IMR-90 (cell line): ENCODE measurements around the gene FRMD5. TPM values are rescaled to one million over a fixed set of nuclear protein-coding genes. Genes with fewer than 3 reads are reported as not detected.
A peak's percentile ranks its signal among the peaks of the same experiment; 100 is the strongest.

Source experiments
- ATAC-seq: fragments of 200-7000 bp; cut with Tn5 transposase; 2 replicates; pipeline ENCODE4 v1.9.1; 2020; ENCODE audit warnings: low read depth, mild to moderate bottlenecking, moderate library complexity
- BruUV-seq: library from RNA; stranded (reverse); fragments of 400-500 nt; replicated peaks from 2 replicates; lab custom pipeline; 2021; lab: Mats Ljungman, UMichigan
- CTCF ChIA-PET: fragments of 300-600 bp; formaldehyde crosslinking; extraction: SDS; loops from one replicate; lab custom pipeline; 2021; ENCODE audit warnings: antibody characterized with exemption; lab: Yijun Ruan, JAX
- POLR2A ChIA-PET: fragments of 300-600 bp; sonication (Branson Sonifier 250); formaldehyde crosslinking; loops from one replicate; lab custom pipeline; 2022; ENCODE audit warnings: antibody characterized with exemption; ENCODE audit not compliant: unreplicated experiment; lab: Charles Lee
- DNase-seq: peaks from one replicate; pipeline ENCODE4 v3.0.0; 2013
- H2AFZ ChIP-seq: replicated peaks from 2 replicates; pipeline ENCODE3; 2013; ENCODE audit warnings: low read length, mild to moderate bottlenecking; ENCODE audit not compliant: poor library complexity
- H2AK5ac ChIP-seq: 2 replicates; pipeline ENCODE4 v1.6.1; 2013; ENCODE audit warnings: low read depth, low read length, inconsistent platforms
- H2AK9ac ChIP-seq: replicated peaks from 2 replicates; pipeline ENCODE3; 2013; ENCODE audit warnings: mild to moderate bottlenecking, low read depth, low read length, moderate library complexity; ENCODE audit not compliant: poor library complexity
- H2BK120ac ChIP-seq: 2 replicates; pipeline ENCODE4 v1.6.1; 2013; ENCODE audit warnings: low read depth, low read length, inconsistent platforms
- H2BK15ac ChIP-seq: 3 replicates; pipeline ENCODE4 v1.6.1; 2013; ENCODE audit warnings: low read depth, low read length, inconsistent platforms
- H2BK20ac ChIP-seq: 2 replicates; pipeline ENCODE4 v1.6.1; 2013; ENCODE audit warnings: low read depth, mild to moderate bottlenecking, inconsistent platforms, low read length, moderate library complexity
- H2BK5ac ChIP-seq: 2 replicates; pipeline ENCODE4 v1.6.1; 2013; ENCODE audit warnings: mild to moderate bottlenecking, low read depth, low read length, inconsistent platforms; ENCODE audit not compliant: poor library complexity, severe bottlenecking
- H3K14ac ChIP-seq: replicated peaks from 2 replicates; pipeline ENCODE4 v1.6.1; 2013; ENCODE audit warnings: low read depth, low read length, inconsistent platforms
- H3K18ac ChIP-seq: 2 replicates; pipeline ENCODE4 v1.6.1; 2013; ENCODE audit warnings: low read depth, low read length, control low read depth
- H3K23ac ChIP-seq: 2 replicates; pipeline ENCODE4 v1.6.1; 2013; ENCODE audit warnings: low read depth, low read length, inconsistent platforms
- H3K27ac ChIP-seq: 2 replicates; pipeline ENCODE4 v1.5.1; 2013; ENCODE audit warnings: mild to moderate bottlenecking, control low read depth, low read length; ENCODE audit not compliant: insufficient read depth
- H3K27me3 ChIP-seq: 2 replicates; pipeline ENCODE4 v1.6.1; 2013; ENCODE audit warnings: low read length; ENCODE audit not compliant: control insufficient read depth, insufficient read depth
- H3K36me3 ChIP-seq: 2 replicates; pipeline ENCODE4 v1.6.1; 2013; ENCODE audit warnings: low read length, mixed read lengths; ENCODE audit not compliant: control insufficient read depth, insufficient read depth
- H3K4ac ChIP-seq: 2 replicates; pipeline ENCODE4 v1.6.1; 2013; ENCODE audit warnings: low read depth, low read length, inconsistent platforms
- H3K4me1 ChIP-seq: 2 replicates; pipeline ENCODE4 v1.6.1; 2013; ENCODE audit warnings: low read length, mixed read lengths; ENCODE audit not compliant: control insufficient read depth, insufficient read depth
- H3K4me2 ChIP-seq: 2 replicates; pipeline ENCODE4 v1.6.1; 2013; ENCODE audit warnings: low read depth, mild to moderate bottlenecking, control low read depth, low read length, moderate library complexity
- H3K4me3 ChIP-seq: 2 replicates; pipeline ENCODE4 v1.5.1; 2013; ENCODE audit warnings: low read depth, mild to moderate bottlenecking, control low read depth, low read length, moderate library complexity; ENCODE audit not compliant: insufficient read depth
- H3K56ac ChIP-seq: 2 replicates; pipeline ENCODE4 v1.6.1; 2013; ENCODE audit warnings: low read length, inconsistent platforms; ENCODE audit not compliant: insufficient read depth; ENCODE audit errors: extremely low read depth
- H3K79me1 ChIP-seq, 2 experiments: 2 replicates each; pipeline ENCODE4 v1.6.1; 2013; ENCODE audit warnings: low read length in 2 of 2, inconsistent platforms in 1 of 2, low read depth in 1 of 2
- H3K9ac ChIP-seq: 2 replicates; pipeline ENCODE4 v1.6.1; 2013; ENCODE audit warnings: low read depth, low read length, control low read depth
- H3K9me1 ChIP-seq: 2 replicates; pipeline ENCODE4 v1.6.1; 2013; ENCODE audit warnings: low read length, inconsistent platforms; ENCODE audit not compliant: insufficient read depth
- H3K9me3 ChIP-seq: 2 replicates; pipeline ENCODE4 v1.6.1; 2013; ENCODE audit warnings: low read length; ENCODE audit not compliant: control insufficient read depth, insufficient read depth
- H4K20me1 ChIP-seq: 2 replicates; pipeline ENCODE4 v1.6.1; 2013; ENCODE audit warnings: low read length, inconsistent platforms; ENCODE audit not compliant: insufficient read depth
- H4K5ac ChIP-seq: 2 replicates; pipeline ENCODE4 v1.6.1; 2013; ENCODE audit warnings: mild to moderate bottlenecking, low read depth, low read length, control low read depth
- H4K8ac ChIP-seq, 2 experiments: 2 replicates each; pipeline ENCODE4 v1.6.1; 2013; ENCODE audit warnings: low read depth in 2 of 2, low read length in 2 of 2, control low read depth in 1 of 2, inconsistent platforms in 1 of 2
- H4K91ac ChIP-seq: 2 replicates; pipeline ENCODE4 v1.6.1; 2013; ENCODE audit warnings: low read depth, low read length, inconsistent platforms; ENCODE audit not compliant: insufficient read depth
- FOS ChIP-seq: fragments of 150-350 bp; IDR thresholded peaks from 2 replicates; pipeline ENCODE4 v1.6.1; 2016; ENCODE audit warnings: low read depth, low read length
- RCOR1 ChIP-seq: IDR thresholded peaks from 2 replicates; pipeline ENCODE4 v1.6.1; 2012; ENCODE audit warnings: mild to moderate bottlenecking, low read length, improper control_type of control experiment; ENCODE audit not compliant: insufficient replicate concordance
- RFX5 ChIP-seq: IDR thresholded peaks from 2 replicates; pipeline ENCODE4 v1.8.0; 2012; ENCODE audit warnings: low read depth, mild to moderate bottlenecking, low read length, moderate library complexity
- WGBS, 2 experiments: methylation state at CpG; one replicate each; pipeline versions ENCODE4 v1.1.5 to v1.1.7; 2013; ENCODE audit warnings: missing lambda C conversion rate in 2 of 2; ENCODE audit not compliant: insufficient read length in 1 of 2; ENCODE audit errors: extremely low coverage in 2 of 2; 5-methylcytosine and 5-hydroxymethylcytosine counted together
- dilution Hi-C: fragments of 300-500 bp; cut with HindIII; formaldehyde crosslinking; loops from one replicate; pipeline ENCODE4 v1.14.3; 2018; ENCODE audit warnings: low sequenced_read_pairs; ENCODE audit not compliant: unreplicated experiment
- in situ Hi-C: fragments of 300-500 bp; cut with MboI; formaldehyde crosslinking; loops from 3 replicates; pipeline ENCODE4 v1.14.3; 2019; ENCODE audit warnings: low sequenced_read_pairs, inconsistent platforms, mixed read lengths
- intact Hi-C: fragments of 100-400 bp; cut with micrococcal nuclease; formaldehyde crosslinking; loops from 2 replicates; pipeline ENCODE4 v1.10.0; 2022
- polyA plus RNA-seq, 3 experiments: library from polyadenylated mRNA; depleted of rRNA; stranded (reverse); fragments of >200 nt; gene quantifications; 2 replicates each; pipeline ENCODE4 v1.2.3, GENCODE V29; 2012; ENCODE audit warnings: low replicate concordance in 1 of 3
- total RNA-seq: library from RNA; depleted of rRNA; stranded (reverse); fragments of >200 nt; gene quantifications from 2 replicates; pipeline ENCODE4 v1.2.3, GENCODE V29; 2012

FRMD5 gene
- total and polyA plus RNA-seq, 2 of the 4 experiments (the other 2 are of a cell fraction): 4.1 to 5.4 TPM

DNA sequence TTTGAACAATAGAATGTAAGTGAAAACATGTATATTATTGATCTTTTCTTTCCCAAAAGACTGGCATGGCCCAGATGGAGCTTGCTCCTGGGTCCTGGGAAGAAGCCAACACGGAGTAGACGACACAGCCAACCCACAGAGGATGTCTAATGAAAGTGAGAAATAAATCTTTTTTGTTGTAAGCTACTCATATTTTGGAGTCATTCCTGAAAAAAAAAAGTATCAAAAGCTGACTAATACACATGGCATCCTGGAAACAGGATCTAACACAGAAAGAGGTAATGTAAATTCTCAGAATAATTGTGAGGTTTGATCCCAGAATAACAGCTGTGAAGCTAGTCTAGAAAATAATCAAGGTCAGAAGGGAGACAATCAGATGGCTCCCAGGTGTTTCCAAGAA, 12.6 kb upstream of the FRMD5 start:
- Histone ChIP-seq H4K8ac (no peak overlapping the region), H3K14ac (no peak overlapping the region), H3K18ac (no peak overlapping the region), H3K9me1 (no peaks in the 10 kb centered on the region), H3K27ac (no peak overlapping the region), H2BK5ac (no peak overlapping the region), H3K9ac (no peak overlapping the region), H3K4me2 (no peak overlapping the region; the same call in 1 of the 2 replicates), H3K79me1 (no peaks in the 10 kb centered on the region), H3K36me3 (no peaks in the 10 kb centered on the region), H2BK20ac (no peak overlapping the region), H2BK15ac (no peak overlapping the region), H2AK5ac (no peak overlapping the region), H3K56ac (no peak overlapping the region), H3K9me3 (no peaks in the 10 kb centered on the region), H3K4me1 (no peaks in the 10 kb centered on the region), H4K91ac (no peak overlapping the region), H2AK9ac (no peak overlapping the region), H3K27me3 (no peaks in the 10 kb centered on the region; the same call in 1 of the 2 replicates), H3K23ac (no peak overlapping the region), H2BK120ac (peak overlapping the region; percentile 26; the same call in 1 of the 2 replicates), H3K4ac (no peak overlapping the region), H4K5ac (no peak overlapping the region), H2AFZ (no peak overlapping the region), H3K4me3 (no peak overlapping the region), H4K20me1 (no peaks in the 10 kb centered on the region)
- CTCF ChIA-PET: interaction anchor here (1.2 kb wide), 1 partner anchor 10 kb away, joined by 4 read pairs; no protein-coding TSS in a partner anchor
- ATAC-seq: peak; percentile 54
- DNase-seq: peak; percentile 84
- BruUV-seq: no TSS peak
- TF ChIP-seq RCOR1 (no peak), RFX5 (no peak), FOS (peak; percentile 39; the same call in 1 of the 2 replicates)
- in situ Hi-C loops: no loop called here
- POLR2A ChIA-PET: no interaction called here
- no CpG with 5 or more reads among the region's 2 CpGs for WGBS, 2 experiments
- dilution Hi-C loops: no loop called here
- intact Hi-C loops: no loop called here
